Suprapubic skin (tissue), 4 donors: ENCODE measurements around the gene RAPGEF2.

ENCODE experiments used
- CTCF ChIP-seq, 2 donors: fragments of 200-600 bp in 1 of 2; fragments of 450-650 bp in 1 of 2; sonication (generic) in 1 of 2; IDR thresholded peaks; one replicate each; pipeline ENCODE4 v1.5.1; 2016 to 2019; ENCODE audit warnings: antibody characterized with exemption in 2 of 2, mild to moderate bottlenecking in 1 of 2, moderate library complexity in 1 of 2
- POLR2A ChIP-seq, 2 donors: fragments of 450-650 bp; IDR thresholded peaks; one replicate each; pipeline ENCODE4 v1.6.1; 2017; ENCODE audit warnings: antibody characterized with exemption in 2 of 2, mild to moderate bottlenecking in 2 of 2, moderate library complexity in 2 of 2
- POLR2AphosphoS5 ChIP-seq, 3 donors: sonication (generic); formaldehyde crosslinking; IDR thresholded peaks; one replicate each; pipeline ENCODE4 v1.6.1; 2017; ENCODE audit warnings: antibody characterized with exemption in 3 of 3

- TF ChIP-seq CTCF (IDR thresholded peaks at IDR 0.05): no peak
- no peak for TF ChIP-seq POLR2A (IDR thresholded peaks at IDR 0.05)
- TF ChIP-seq POLR2AphosphoS5 (IDR thresholded peaks at IDR 0.05): no peak
Measured at GRCh38 chr4:159149666-159150065, 46.8 kb downstream of the RAPGEF2 start.
